Hypothalamus (tissue), 51 donors: Measurements from ENCODE around the gene GMFB.

ENCODE experiments used
- DNase-seq, 51 donors: peaks; one replicate each; lab custom pipeline; 2025; lab: John Stamatoyannopoulos, UW

The GMFB gene

DNA sequence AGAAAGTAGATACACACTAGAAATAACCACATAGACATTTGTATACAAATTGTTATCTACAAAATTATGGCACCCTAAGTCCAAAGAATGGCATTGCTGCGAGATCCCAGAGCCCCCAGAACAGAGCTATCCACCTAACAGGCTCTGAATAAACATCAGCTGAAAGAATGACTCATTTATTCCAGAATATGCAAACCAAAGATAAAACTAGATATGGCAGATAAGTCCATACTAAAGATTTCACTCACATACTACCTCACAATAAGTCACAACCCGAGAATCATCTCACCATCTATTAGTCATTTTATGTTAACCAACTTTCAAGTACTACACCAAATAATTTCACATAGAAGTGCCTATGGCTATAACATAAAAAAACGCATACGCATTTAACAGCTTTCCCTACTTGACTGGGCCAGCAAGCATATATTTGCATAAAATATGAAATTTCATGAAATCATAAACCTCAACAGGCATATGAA lies 53.2 kb downstream of the GMFB start:
- DNase-seq = no peak

DNA sequence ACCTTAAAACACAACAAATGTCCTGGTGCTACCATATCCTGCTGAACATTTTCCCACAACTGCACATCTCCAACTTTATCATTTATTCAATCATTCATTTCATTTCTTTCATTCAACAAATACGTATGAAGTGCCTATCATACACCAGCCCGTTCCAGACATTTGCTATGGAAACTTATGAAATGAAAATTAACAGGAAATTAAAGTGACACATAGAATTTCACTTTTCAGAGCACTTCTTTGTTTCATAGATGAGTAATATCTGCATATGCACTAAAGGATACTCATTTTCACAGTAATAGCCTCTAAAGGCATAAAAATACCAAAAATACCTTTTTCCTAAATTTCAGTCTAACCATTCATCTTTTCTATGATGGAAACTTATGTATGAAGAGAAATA lies 60.3 kb downstream of the GMFB start:
- DNase-seq = no peak

DNA sequence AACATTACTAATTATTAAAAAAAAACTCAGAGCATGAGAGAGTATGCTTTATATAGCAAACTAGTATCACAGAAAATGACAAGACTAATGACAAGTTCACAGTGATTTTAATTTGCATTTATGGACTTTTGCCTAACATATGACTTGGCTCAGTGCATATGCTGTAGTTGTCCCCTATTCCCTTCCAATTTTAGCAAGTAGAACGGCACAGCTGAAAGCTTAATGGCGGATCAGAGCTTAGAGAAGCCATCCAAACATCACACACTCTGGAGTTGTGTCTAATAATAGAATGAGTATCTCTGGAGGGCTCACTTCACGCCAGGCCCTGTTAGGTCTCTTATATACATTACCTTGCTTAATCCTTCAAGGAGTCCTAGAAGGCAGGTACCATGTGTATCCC lies 60.9 kb downstream of the GMFB start:
- DNase-seq = no peak

DNA sequence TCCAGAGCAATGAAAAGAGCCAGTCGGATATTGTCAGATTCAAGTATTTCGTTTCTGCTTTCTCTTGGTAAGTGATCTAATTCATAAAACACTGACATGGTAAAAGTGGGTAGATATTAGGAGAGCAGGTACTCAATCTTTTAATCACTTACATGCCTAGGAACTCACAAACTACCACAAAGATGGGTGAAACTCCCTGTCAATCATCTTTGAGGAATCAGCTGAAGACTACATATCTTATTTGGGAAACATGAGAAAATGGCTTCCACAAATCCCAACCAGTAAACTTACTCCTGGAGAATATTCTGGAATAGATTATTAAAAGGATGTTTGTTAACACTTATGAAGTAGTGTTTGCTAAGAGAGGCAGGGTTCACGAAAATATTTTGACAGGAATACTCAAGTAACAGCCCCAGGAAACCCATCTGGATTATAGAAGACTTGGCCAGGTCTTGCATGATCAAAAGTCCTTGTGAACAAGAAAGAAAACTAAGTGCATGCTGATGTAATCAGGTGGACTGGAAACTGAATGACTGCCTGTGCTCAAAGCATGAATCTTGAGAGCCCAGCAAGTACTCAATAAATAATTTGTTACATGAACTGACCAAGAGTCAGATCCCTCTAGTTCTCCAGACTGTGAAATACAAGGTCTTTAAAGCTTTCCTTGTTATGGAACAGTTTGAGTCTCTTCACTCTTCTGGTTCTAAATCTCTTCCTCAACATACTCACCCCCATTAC lies 63.1 kb downstream of the GMFB start:
- no peak for DNase-seq

DNA sequence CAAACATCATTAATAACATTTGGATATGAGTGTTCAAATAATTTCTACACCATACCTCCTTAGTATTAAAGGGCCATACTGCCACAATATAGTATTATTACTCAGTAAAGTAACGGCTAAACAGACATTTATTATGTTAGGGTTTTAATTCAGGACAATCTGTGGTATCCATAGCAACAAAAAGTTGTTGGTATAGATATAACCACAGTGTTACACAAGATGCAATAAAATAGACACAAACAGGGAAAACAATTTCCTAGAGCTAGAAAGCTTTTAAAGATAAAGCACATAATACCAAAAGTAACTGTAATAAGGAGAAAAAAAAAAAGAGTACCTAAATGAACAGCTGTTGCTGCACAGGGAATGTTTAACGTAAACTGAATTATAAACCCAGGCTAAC lies 63.7 kb downstream of the GMFB start:
- DNase-seq = no peak
